Mucosa of stomach (tissue), 1 donor: Measurements from ENCODE around the gene RTTN.

Experiments used
- H3K27me3 ChIP-seq: one replicate; pipeline ENCODE4 v1.7.0; 2013; ENCODE audit warnings: mild to moderate bottlenecking, low read length; ENCODE audit not compliant: control insufficient read depth, insufficient read depth
- H3K36me3 ChIP-seq: one replicate; pipeline ENCODE4 v1.7.0; 2013; ENCODE audit warnings: low read length; ENCODE audit not compliant: control insufficient read depth, insufficient read depth
- H3K4me1 ChIP-seq: one replicate; pipeline ENCODE4 v1.7.0; 2013; ENCODE audit warnings: mild to moderate bottlenecking, low read length; ENCODE audit not compliant: control insufficient read depth, insufficient read depth
- H3K4me3 ChIP-seq: one replicate; pipeline ENCODE4 v1.7.0; 2013; ENCODE audit warnings: low read length
- H3K9ac ChIP-seq: one replicate; pipeline ENCODE4 v1.7.0; 2013; ENCODE audit warnings: mild to moderate bottlenecking, low read length, moderate library complexity
- H3K9me3 ChIP-seq: one replicate; pipeline ENCODE4 v1.7.0; 2013; ENCODE audit warnings: mild to moderate bottlenecking, low read length, moderate library complexity; ENCODE audit not compliant: control insufficient read depth
- donor health status: Pancreatic carcinoma.

The RTTN gene

DNA sequence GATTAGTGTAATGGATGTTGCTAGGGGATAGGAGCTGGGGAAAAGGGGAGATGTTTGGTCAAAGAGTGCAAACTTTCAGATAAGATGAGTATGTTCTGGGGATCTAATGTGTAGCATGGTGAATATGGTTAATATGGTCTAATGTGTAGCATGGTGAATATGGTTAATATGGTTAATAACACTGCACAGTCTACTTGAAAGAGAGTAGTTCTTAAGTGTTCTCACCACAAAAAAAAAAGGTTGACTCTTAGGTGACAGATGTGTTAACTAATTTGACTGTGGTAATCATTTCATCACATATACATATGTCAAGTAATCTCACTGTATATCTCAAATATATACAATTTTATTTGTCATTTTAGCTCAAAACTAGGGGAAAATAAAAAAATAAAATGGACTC is 136.5 kb downstream of the RTTN start:
- Histone ChIP-seq H3K27me3 (no peaks in the 10 kb centered on the region), H3K9ac (no peak overlapping the region), H3K36me3 (no peaks in the 10 kb centered on the region), H3K9me3 (no peaks in the 10 kb centered on the region), H3K4me1 (no peaks in the 10 kb centered on the region), H3K4me3 (no peak overlapping the region)

DNA sequence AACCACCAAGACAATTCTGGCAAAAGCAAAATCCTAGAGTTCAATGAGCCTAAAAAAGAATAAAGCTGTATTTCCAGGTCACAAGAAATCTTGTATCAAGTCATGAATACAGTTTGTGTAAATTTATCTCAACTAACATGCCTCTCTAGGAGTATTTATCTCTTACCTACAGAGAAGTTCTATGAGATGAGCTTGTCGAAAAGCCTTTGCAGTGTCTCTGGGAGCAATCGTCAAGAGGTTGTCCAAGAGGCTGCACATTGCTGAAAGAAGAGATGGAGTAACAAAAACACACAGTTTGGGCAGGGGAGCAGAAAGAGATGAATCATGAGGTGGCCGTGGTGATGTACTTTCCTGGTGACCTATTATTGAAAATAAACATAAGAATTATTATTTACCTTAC is 145.8 kb downstream of the RTTN start:
- H3K4me1 ChIP-seq = no peaks in the 10 kb centered on the region
- no peaks in the 10 kb centered on the region for H3K27me3 ChIP-seq
- no peaks in the 10 kb centered on the region for H3K36me3 ChIP-seq
- no peak overlapping the region for H3K4me3 ChIP-seq
- no peaks in the 10 kb centered on the region for H3K9me3 ChIP-seq
- H3K9ac ChIP-seq = no peak overlapping the region

DNA sequence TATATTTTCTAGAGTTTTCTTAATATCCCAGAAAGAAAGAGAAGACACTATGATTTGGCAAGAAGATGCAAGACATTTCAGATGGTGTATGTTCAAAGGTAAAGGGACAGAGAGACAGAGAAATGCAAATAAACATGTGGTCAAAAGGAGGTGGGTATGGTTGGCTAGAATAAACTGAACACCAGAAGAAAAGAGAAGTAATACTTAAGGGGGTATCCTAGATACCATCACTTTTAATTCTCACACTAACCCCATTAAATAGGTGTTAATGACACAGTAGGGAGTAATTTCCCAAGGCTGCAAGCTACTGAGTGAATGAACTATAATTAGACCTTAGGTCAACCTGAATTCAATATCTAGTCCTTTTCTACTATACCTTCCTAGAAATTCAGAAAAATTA is 146.6 kb downstream of the RTTN start:
- Histone ChIP-seq H3K9me3 (no peaks in the 10 kb centered on the region), H3K4me3 (no peak overlapping the region), H3K27me3 (no peaks in the 10 kb centered on the region), H3K36me3 (no peaks in the 10 kb centered on the region), H3K4me1 (no peaks in the 10 kb centered on the region), H3K9ac (no peak overlapping the region)

DNA sequence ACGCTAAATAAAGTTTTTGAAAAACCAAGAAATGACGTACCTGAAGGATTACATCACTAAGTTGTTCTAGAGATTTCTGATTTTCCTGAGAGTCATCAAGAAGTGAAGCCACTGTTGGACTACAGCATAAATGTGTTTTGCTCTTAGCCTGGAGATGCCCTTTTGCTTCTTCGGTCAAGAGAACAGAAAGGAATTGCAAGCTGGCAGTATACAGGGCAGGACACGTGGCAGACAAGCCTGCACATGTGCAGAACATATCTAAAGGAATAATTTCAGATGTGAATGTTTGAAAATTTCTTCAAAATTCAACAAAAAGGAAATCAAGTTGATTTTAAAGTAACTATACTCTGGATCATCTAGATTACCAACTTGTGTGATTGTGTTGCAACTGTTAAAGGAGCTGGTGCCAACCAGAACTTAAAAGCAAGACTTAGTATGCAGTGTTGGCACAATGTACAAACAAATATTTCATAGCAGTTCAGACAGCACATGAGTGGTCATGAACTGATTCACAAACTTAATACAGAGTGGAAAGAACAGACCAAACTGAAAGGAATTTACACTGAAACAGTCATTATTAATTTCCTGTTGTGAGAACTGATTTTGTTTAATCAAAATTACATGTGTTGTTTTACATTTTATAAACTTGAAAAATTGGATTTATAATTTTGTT is 157.4 kb downstream of the RTTN start:
- no peaks in the 10 kb centered on the region for H3K36me3 ChIP-seq
- no peaks in the 10 kb centered on the region for H3K9me3 ChIP-seq
- H3K4me1 ChIP-seq = no peaks in the 10 kb centered on the region
- H3K27me3 ChIP-seq = no peaks in the 10 kb centered on the region
- no peak overlapping the region for H3K4me3 ChIP-seq
- no peak overlapping the region for H3K9ac ChIP-seq

DNA sequence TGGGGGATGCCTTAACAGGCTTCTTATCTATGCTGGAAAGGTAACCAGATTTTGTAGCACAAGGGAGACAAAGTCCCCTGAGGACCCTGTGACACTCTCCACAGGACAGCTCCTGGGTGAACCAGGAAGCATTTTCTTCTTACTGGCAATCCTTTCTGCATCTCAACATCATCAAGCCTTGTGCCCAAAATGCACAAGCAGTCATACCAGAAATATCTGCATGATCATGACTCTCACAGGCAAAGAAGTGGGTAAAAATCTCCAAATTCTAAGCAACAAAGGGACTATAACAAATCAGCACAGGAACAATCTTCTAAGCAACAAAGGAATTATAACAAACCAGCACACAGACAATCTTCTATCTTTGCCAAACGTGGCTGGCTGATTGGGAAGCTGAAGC is 158.7 kb downstream of the RTTN start:
- Histone ChIP-seq H3K4me3 (no peak overlapping the region), H3K9ac (no peak overlapping the region), H3K9me3 (no peaks in the 10 kb centered on the region), H3K27me3 (no peaks in the 10 kb centered on the region), H3K4me1 (no peaks in the 10 kb centered on the region), H3K36me3 (no peaks in the 10 kb centered on the region)

DNA sequence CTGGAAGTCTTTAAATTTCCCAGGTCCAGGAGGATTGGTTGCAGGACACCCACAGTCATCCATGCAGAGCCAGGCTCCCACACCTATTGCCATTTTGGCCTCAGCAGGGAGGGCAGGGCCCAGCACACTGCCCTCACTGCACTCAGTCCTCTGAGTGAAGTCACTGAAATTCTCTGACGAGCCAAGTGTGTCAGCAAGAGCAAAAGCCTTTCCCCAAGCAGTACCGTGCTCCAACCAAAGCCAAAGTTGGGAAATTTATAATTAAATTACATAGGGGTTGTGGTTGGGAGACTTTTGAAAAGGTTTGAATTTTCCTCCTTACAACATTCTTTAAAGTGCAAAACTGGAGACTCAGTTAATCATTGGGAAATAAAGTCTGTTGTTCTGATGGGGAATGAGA is 159.3 kb downstream of the RTTN start:
- H3K27me3 ChIP-seq = no peaks in the 10 kb centered on the region
- no peak overlapping the region for H3K9ac ChIP-seq
- no peak overlapping the region for H3K4me3 ChIP-seq
- no peaks in the 10 kb centered on the region for H3K9me3 ChIP-seq
- H3K36me3 ChIP-seq = no peaks in the 10 kb centered on the region
- no peaks in the 10 kb centered on the region for H3K4me1 ChIP-seq

DNA sequence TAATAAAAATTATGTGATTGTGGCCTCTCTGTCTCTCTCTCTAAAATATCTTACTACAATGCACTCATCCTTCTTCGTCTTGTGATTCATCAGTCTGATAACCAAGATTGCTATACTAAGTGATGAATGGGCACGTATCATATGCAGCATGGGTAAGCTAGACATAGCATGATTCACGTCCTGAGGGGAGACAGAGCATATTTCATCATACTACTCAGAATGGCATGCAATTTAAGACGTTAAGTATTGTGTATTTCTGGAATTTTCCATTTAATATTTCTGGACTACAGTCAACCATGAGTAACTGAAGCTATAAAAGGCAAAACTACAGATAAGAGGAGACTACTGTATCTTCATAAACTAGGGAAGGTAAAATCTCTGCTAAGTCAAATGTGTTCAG is 160.9 kb downstream of the RTTN start:
- H3K36me3 ChIP-seq = no peaks in the 10 kb centered on the region
- H3K9me3 ChIP-seq = no peaks in the 10 kb centered on the region
- no peaks in the 10 kb centered on the region for H3K27me3 ChIP-seq
- no peak overlapping the region for H3K9ac ChIP-seq
- H3K4me3 ChIP-seq = no peak overlapping the region
- no peaks in the 10 kb centered on the region for H3K4me1 ChIP-seq

DNA sequence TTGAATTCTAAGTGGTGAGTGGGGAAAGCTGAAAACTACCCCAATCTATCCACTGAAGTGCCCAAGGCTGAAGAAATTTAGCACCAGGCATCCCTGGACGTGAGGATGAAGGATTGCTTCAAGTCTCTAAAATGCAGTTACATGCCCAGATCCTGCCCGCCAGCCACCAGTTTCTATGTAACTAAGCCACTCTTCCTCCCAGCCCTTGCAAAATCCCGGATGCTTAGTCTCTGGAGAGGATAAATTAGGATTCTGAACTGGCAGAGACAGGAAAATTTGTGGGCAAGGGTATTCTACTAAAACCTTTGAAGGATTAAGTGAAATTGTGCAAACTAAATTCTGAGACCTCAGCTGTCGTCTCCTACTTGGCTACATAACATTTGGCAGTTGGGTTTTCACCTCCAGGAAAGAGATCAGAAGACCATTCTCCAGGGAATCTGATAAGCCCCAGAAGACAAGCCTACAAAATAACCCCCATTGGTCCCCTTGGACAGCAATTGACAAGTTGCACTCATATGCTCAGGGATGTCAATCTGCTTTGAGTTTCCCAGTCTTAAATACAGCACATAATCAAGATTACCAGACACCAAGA is 163.9 kb downstream of the RTTN start:
- H3K9me3 ChIP-seq = no peaks in the 10 kb centered on the region
- no peaks in the 10 kb centered on the region for H3K36me3 ChIP-seq
- H3K27me3 ChIP-seq = no peaks in the 10 kb centered on the region
- H3K9ac ChIP-seq = no peak overlapping the region
- H3K4me3 ChIP-seq = no peak overlapping the region
- H3K4me1 ChIP-seq = no peaks in the 10 kb centered on the region

DNA sequence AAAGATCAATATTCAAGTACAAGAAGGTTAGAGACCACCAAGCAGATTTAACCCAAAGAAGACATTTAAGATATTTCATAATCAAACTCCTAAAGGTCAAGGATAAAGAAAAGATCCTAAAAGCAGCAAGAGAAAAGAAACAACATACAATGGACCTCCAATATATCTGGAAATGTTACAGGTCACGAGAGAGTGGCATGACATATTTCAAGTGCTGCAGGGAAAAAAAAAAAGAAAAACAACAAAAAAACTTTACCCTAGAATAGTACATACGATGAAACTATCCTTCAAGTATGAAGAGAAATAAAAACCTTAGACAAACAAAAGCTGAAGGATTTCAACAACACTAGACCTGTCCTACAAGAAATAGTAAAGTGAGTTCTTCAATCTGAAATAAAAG is 166.3 kb downstream of the RTTN start:
- Histone ChIP-seq H3K36me3 (no peaks in the 10 kb centered on the region), H3K9me3 (no peaks in the 10 kb centered on the region), H3K27me3 (no peaks in the 10 kb centered on the region), H3K4me1 (no peaks in the 10 kb centered on the region), H3K4me3 (no peak overlapping the region), H3K9ac (no peak overlapping the region)

DNA sequence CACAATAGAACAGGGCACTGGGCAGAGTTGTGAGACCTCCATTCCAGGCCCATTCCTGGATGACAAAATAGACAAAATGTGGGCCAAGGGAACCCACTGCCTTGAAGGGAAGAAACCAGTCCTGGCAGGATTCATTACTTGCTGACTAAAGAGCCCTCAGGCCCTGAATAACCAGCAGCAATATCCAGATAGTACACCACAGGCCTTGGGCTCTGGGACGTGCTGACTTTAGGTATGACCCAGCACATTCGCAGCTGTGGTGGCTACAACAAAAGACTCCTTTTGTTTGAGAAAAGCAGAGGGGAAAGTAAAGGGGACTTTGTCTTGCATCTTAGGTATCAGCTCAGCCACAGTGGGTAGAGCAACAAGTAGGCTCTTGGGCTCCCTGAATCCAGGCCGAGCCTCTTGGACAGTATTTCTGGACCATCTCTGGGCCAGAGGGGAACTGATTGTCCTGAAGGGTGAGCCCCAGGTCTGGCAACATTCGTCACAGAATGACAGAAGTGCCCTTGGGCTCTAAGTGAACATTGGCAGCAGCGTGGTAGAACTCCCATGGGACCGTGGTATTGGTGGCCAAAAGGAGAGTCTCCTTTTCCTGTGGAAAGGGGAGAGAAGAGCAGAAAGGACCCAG is 167.9 kb downstream of the RTTN start:
- Histone ChIP-seq H3K4me3 (no peak overlapping the region), H3K9me3 (no peaks in the 10 kb centered on the region), H3K27me3 (no peaks in the 10 kb centered on the region), H3K4me1 (no peaks in the 10 kb centered on the region), H3K36me3 (no peaks in the 10 kb centered on the region), H3K9ac (no peak overlapping the region)

DNA sequence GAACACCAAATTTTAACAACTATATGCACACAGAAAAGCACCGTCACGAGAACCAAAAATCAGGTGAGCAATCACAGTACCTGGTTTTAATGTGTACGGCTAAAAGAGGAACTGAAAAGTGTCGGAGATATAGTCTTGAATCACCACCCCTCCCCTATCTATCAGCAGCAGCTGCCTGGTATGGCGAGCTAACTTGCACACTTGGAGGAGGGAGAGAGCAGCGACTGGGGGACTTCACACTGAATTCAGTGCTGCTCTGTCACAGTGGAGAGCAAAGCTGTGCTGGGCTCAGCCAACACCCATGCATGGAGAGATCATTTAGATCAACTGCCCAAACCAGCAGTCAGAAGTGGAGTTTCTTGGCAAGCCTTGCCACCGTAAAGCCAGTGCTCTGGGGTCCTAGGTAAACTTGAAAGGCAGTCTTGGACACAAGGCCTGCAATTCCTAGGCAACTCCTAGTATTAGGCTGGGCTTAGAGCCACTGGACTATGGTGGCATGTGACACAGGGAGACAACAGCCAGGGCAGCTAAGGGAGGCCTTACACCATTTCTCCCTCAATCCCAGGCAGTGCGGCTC is 168.6 kb downstream of the RTTN start:
- Histone ChIP-seq H3K9ac (no peak overlapping the region), H3K4me3 (no peak overlapping the region), H3K36me3 (no peaks in the 10 kb centered on the region), H3K27me3 (no peaks in the 10 kb centered on the region), H3K9me3 (no peaks in the 10 kb centered on the region), H3K4me1 (no peaks in the 10 kb centered on the region)

DNA sequence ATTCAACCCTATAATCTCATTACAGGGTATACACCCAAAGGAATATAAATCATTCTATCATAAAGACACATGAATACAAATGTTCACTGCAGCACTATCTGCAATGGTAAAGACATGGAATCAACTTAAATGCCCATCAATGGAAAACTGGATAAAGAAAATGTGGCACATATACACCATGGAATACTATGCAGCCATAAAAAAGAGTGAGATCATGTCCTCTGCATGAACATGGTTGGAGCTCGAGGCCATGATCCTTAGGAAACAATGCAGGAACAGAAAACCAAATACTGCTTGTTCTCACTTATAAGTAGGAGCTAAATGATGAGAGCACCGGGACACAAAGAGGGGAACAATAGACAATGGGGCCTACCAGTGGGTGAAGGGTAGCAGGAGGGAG is 169.3 kb downstream of the RTTN start:
- H3K4me1 ChIP-seq = no peaks in the 10 kb centered on the region
- H3K9ac ChIP-seq = no peak overlapping the region
- H3K36me3 ChIP-seq = no peaks in the 10 kb centered on the region
- no peaks in the 10 kb centered on the region for H3K9me3 ChIP-seq
- no peaks in the 10 kb centered on the region for H3K27me3 ChIP-seq
- no peak overlapping the region for H3K4me3 ChIP-seq
